ENCODE measurements around the gene ETNPPL.
A peak's percentile ranks its signal among the peaks of the same experiment; 100 is the strongest.
"Not testable (repeated sequence)": the region's sequence is repeated elsewhere in the genome, so short reads cannot be mapped to it uniquely, and the experiment has no call there.

Gene ETNPPL

DNA sequence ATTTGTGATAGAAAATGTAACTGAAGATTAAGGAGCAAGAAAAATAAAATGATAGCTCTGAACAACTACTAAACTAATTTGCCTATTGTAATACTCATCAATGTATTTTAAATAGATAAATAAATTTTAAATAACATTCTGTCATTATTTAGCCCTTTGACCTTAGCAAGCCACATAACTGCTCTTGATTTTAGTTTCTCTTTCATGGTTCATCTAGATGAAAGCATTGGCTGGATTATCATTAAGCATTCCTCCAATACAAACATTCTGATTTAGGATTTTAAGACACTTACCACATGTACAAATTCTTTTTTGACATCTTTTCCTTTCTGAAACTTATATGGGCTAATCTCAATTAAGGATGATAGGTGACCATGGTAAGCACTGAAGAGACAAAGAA, 8.5 kb downstream of the ETNPPL start:
- no peak for DNase-seq (ENCODE audit: low read depth)

DNA sequence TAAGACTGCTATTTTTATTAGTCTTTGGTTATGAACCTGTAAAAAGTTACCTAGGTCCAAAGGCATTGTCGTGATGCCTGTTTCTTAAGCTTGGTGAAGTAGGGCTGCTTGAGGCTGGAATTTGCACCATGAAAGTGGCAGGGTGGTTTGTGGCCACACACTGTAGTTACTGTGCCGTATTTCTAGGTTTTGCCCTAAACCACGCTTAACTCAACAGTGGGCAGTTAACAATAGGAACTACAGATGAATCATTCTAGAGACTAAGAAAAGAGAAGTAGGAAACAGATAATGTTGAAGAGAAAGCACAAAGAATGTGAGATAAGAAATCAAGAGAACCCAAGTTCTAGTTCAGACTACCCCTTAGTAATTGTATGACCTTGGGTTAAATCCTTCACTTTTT, 11.5 kb downstream of the ETNPPL start:
- DNase-seq (ENCODE audit: low read depth): no peak

DNA sequence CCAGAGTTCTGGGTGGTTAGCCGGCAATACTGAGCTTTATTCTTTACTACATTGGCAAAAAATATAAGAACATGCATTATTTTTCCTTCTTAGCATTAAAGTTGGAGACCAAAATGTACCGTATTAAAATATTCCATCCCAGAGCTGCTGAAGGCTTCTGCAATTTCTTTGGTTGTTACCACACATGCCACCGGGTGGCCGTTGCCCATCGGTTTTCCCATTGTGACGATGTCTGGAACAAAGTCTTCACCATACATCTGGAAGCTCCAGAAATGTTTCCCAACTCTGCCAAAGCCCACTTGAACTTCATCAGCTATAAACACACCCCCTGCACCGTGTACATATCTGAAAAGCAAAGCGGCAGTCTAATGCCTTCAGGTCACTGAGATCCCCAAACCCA, 13.7 kb downstream of the ETNPPL start:
- DNase-seq (ENCODE audit: low read depth): no peak

DNA sequence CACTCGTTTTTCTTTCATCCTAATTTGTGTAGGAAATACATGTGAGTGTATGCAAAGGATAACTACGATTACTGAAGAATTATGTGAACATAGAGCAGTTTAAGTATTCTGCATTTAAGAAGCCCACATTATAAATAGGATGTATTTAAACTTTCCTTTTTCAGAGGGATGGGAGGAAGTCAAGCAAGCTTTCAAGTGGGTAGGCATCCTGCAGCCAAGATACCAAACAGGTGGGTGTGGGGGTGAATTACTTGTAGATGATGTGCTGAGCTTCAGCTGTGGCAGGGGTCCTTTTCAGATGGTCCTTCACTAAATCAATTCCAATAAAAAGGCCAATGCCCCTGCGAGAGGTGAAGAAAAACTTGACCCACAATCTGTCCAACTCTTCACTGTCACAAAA, 16.3 kb downstream of the ETNPPL start:
- no peak for DNase-seq (ENCODE audit: low read depth)

DNA sequence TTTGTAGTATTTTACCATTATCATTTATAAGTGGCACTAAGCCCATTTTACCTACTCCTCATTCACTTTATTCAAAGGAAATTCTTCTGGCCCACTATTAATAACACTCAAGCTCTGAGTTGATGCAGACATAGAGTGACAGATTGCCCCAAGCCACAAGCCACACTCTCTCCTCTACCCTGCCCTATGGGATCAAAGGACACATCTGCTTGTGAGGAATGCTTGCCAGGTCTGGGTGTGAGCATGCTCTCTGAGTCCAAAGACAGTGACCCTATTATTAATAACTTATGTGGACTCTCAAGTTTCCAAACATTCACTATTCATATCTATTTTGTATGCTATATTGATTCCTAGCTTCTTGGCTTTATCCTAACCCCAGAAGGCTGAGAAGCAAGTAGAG, 18.5 kb downstream of the ETNPPL start:
- no peak for DNase-seq (ENCODE audit: low read depth)

DNA sequence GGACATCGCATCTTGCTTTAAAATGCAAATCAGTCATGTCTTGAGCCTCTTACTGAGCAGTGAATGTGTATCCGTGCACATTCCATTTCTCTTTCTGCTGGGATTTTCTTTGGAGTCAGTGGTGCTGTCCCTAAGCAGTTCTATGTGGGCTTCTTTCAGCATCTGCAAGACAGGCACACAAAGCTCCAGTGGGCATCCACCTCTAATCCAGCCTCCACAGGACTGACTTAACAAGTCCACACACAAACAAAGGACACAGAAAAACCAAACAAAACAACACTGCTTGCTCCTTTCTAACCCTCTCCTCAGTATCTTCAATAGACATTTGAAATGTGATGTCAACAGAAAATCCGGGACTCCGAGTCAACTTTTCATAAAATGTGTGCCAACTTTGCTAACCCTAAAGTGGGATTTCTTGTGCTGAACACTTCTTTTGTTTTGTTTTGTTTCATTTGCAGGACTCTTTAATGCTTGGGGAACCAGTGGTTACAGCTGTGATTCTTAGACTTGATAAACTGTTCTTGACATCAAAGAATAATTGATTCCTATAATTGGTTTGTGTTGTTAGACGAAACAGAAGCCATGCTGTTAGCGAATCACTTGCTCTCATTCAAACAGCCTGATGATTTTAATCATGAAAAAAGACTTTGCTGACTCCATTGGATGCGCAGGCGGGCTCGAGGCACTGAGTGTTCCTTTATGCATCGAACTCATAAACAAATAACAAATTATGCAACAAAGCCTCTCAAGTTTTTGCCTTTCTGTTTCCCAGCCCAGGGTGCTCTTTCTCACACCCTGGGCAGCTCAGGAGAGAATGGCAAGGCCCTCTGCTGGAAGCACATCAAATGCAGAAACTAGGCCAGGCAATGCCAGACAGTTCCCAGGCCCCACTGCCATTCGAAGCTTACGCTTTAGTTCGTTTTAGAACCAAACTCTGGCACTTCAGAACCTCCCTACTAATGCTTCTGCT, 20.1 kb downstream of the ETNPPL start:
- no peak for DNase-seq (ENCODE audit: low read depth)

DNA sequence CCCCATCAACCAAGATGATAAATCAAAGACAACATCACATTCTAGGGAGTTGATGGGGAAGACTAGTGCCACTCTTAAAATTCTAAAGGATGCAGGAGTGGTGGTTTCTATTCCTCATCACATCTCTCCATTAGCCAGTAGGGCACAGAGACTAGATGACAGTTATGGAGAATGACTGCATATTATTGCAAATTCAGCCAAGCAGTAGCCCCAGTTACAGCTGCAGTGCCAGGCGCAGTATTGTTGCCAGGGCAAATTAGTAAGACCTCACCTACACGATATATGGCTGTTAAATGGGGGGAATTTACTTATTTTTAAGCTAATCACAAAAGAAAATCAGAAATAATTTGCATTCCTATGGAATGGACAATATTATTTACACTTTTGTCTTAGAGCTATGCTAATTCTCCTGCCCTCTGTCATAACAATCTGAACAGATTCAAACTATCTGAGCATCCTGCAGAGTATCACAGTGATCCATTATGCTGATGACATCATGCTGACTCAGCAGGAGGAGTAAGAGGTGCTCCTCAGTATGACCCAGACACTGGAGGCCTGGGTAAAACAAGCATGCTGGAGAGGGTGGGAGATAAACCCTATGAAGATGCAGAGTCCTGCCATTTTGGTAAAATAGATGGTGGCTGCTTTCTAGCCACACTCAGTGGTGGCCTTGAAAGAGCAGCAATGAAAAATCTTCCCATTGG, 24.7 kb downstream of the ETNPPL start:
- peak; percentile 7 for DNase-seq (ENCODE audit: low read depth)

DNA sequence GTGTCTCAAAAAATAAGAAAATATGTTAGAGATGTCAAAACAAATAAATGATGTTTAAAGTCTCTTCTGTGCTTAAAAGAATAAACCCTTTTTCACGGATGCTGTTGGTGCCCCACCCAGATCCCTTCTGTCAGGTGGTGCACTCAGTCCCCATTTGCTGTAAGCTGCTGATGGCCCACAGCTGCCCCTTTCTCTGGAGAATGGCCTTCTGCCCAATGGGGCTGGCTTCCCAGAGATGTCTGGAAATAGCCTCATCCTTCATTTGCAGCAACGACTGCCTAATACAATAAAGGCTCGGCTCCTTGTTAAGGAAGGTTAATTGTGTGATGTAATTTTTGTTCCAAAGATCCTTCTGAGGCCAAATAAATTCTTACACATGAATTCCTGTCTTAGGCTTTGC, 31.8 kb downstream of the ETNPPL start:
- DNase-seq (ENCODE audit: low read depth): no peak

DNA sequence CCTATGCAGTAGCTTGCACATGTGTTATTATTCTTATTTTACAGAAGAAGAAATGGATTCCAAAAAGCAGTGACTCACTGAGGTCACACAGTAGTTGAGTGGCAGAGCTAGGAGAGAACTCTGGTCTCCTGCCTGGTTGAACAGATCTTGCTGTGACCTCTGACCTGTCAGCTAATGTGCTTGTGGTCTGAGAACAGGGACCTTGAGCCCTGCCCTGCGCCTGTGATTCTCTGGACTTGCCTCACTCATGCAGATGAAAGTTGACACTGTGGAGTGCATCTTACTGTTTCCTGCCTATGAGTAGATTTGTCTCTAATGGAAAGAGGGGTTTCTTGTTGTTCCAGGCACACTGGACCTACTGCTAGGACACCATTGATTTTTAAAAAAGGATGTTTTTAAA, 32.3 kb downstream of the ETNPPL start:
- no peak for DNase-seq (ENCODE audit: low read depth)

DNA sequence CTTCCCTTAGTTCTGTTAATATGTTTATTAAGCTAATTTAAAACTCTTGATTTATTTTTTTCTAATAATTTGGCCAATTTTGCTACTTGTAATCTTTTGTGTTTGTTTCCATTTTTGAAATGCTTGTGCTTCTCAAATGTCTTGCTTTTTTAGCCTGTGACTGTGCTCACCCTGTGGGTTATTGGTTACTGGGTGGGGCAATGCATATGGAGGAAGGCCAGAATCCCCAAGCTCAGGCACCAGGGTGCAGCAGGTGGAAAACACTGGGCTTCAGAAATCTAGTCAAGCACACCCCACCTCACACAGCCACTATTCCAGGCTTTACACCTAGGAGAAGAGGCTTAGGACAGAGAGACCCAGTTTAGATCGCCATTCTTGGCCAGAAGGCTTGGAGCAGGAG, 33.1 kb downstream of the ETNPPL start:
- DNase-seq (ENCODE audit: low read depth): no peak

DNA sequence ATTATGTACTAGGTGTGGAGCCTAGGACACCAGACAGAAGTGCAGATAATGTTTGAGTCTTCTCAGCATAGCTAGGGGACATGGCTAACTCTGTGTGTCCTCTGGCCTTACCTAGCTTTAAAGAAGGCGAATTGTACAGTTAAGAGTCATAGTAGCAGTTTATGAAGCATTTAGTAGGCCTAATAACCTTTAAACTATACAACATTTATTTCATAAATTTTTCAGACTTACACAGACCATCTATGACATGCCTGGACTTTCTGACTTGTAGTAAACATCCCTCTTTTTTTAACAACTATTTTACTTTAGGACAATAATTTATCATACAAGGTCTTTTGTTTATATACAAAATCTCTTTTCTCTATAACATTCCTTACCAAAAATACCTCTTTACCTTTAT, 37.4 kb downstream of the ETNPPL start:
- no peak for DNase-seq (ENCODE audit: low read depth)

DNA sequence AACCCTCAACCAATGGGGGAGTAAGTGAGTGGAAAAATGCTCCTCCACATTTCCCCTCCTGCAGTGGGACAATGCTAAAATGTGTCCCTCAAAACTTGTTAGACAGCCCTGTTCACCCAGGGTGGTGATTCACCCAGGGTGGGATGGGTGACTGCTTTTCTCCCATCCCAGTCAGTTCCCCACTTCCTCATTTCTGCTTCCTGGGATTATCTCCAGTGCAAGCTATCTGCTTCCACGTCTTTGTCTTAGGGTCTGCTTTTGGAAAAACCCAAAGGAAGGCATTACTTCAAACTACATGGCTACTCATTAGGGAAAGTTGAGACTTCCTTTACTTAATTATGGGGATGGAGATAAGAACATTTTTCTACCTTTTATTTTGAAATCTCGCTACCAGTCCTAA, 45.5 kb downstream of the ETNPPL start:
- no peak for DNase-seq (ENCODE audit: low read depth)

DNA sequence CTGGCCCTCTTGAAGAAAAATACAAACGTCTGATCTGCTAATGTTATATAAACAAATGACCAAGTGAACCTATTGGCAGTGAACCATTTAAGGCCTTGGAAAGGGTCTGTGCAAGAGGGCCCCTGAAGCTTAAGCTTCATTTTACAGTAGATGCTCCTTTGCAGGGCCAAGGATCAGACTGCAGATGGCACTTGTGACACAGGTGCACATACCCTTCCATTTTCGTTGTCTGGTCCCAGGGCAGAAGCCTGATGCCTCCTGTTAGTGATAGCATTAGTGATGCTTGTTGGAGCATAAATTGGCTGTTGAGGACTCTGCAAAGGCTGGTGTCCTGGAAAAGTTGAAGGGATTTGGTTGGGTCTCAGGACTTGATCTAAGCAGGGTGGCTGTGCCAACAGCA, 46.5 kb downstream of the ETNPPL start:
- no peak for DNase-seq (ENCODE audit: low read depth)

DNA sequence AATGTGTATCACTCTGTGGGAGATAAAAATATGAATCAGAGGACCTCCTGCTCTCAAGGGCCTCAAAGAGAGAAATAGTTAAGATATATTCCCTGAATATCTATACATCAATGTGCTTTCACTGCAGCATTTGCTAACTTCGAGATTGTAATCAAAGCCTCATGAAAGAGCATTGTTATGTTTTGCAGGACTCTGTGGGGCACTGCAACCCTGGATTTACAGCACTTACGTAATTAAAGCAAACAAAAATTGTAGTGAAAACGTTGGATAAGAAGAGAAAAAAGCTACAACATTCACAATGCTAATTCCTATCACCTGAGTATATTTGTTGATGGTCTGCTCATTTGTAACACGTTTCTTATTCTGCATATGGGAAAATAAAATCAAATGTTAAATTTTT, 48.0 kb downstream of the ETNPPL start:
- DNase-seq (ENCODE audit: low read depth): no peak

DNA sequence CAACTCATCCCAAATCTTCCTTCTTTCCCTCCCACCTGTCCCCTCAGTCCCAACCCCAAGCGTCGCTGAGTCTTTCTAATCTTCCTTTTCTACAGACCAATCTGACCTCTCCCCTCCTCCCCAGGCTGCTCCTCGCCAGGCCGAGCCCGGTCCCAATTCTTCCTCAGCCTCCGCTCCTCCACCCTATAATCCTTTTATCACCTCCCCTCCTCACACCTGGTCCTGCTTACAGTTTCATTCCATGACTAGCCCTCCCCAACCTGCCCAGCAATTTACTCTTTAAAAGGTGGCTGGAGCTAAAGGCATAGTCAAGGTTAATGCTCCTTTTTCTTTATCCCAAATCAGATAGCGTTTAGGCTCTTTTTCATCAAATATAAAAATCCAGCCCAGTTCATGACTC, 52.3 kb downstream of the ETNPPL start:
- DNase-seq (ENCODE audit: low read depth): not testable (repeated sequence)

DNA sequence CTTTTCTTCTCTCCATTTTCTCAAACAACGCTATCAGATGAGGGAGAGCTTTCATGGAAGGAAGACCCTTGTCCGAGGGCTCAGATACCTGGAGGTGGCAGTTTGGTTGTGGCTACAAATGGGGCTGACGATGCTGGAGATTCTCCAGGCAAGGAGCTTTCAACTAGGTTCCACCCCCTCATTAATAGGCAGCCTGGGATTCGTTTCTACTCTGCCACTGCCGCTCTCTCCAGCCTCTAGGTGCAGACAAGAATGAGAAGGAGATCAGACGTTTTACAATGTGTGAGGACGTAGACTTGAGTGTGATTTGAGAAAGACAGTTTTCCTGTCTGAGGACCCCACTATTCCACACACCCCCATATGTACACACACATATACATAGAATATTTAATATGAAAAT, 53.1 kb downstream of the ETNPPL start:
- DNase-seq (ENCODE audit: low read depth): no peak

DNA sequence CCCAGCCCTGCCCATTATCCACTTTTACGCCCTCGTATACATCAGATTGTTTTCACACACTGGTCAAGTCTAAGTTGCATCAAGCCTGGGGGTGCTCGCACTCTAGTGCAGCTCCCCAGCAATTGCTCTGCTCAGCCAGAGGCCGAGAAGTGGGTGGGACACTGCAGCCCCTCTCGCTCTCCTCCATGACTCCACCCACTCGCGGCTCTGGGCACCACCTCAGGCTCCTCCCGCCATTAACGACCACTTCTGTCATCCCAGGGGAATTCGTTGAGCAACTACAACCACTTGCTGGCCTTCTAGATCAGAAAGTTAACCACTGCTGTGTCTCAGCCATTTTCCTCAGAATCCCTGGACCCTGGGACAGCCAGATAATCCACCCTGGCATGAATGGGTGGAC, 53.6 kb downstream of the ETNPPL start:
- DNase-seq (ENCODE audit: low read depth): no peak

DNA sequence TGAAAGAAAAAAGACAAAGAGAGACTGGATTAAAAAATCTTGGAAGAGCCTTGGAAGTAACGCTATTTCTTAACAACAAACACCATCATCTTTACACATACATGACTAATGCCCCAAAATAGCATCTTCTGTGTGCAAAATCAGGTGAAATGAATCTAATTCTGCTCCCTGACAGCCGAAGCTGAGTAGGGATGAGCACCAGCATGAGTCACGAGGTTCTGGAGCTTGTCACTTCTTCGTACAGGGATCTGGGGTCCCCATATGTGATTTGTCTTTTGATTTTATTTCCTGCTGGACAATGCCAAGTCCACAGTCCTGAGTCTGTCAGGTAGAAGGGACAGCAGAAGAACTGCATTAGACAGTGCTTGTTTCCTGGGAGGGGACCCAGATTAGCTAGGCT, 56.6 kb downstream of the ETNPPL start:
- no peak for DNase-seq (ENCODE audit: low read depth)

DNA sequence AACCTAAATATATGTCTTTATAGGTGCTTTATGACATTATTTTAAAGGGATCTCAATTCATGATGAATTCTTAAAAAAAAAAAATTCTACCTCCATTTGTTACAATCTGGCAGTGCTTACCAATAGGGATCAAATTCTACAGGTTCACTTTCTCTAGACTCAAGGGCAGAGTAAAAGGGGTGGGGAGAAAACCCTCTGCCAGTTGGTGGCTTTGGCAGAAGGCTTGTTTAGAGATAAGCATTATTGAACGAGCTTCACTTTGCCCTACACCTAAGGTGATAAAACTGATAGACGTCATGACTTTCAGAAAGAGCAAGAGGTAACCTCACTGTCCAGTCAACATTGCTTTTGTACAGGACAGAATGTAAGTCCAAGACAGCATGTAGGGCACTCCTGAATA, 58.9 kb downstream of the ETNPPL start:
- no peak for DNase-seq (ENCODE audit: low read depth)

DNA sequence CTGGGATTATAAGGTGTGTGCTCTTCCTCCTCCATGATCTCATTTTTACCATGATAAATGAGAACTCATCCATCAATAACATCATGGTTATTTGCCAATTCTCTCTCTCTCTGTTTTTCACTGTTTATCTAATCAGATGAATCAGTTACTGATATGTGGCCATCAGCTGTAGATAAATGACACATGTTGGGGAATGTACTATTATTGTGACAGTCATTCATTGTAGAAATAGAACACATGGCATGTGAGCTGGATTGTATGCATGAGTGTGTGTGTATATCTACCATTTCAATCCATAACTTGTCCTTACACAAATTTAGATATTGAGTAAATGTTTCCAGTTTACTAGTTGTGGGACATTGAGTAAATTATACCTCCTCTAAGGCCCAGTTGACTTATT, 59.5 kb downstream of the ETNPPL start:
- no peak for DNase-seq (ENCODE audit: low read depth)

DNA sequence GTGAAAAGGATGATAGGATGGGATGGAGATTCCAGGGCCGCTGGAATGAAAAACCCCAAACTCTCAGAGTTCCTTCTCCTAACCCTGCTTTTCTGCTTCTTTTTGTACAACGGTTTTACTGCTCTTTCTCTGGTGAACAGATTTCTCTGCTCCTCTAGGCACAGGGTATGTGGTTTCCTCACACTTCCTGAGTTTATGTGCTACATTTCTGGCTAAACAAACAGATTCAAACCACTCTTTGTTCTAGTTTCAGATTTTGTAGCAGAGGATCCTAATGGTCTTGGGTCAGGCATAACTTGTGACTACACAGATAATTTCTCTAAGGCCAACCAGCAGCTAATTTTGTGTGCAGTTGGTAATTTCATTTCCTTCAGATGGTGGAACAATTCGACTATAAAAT, 59.9 kb downstream of the ETNPPL start:
- DNase-seq (ENCODE audit: low read depth): no peak

DNA sequence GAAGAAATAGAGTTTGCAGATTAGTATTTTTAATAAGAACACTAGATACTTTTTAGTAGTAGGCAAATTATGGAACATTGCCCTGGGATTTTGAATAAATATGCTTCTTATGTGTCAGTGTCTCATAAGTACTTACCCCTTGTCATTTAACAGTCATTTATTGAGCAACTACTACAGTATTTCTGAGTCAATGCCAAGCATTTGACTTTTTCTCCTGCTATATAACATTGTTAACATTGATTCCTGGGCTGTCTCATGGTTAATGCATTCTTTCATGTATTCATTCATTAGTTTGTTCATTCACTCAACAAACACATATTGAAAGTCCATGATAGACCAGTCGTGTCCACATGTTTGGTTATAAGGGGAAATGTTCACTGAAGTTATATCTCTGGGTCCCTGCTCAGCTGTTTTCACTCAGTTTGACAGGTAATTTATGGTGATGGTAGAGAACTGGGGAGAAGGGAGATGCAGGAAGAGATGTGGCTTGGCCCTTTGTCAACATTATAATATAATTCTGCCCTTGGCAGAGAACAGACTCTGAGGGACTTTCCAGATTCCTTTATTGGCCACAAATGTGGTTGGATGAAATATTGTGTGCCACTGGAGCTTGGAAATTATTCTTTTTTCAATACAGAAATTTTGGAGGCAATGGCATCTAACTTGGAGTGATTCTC, 62.6 kb downstream of the ETNPPL start:
- peak; percentile 47 for DNase-seq (ENCODE audit: low read depth)

DNA sequence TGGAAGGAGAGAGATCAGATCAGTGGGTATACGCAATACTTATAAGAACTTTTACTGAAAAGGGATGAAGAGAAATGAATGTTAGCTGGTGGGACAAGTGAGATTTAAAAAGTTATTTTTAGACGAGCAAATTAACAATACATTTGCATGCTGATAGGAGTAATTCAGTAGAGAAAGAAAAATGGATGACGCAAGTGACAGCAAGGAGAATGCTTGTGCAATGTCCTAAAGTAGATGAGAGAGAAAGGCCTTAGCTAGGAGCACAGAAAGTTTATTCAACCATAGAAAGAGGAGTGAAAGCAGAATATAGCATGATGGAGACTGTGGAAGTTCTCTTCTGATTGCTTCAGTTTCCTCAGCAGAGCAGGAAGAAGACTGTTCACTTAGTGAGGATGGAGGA, 66.7 kb downstream of the ETNPPL start:
- DNase-seq (ENCODE audit: low read depth): no peak
